HCT116 (cell line): ENCODE measurements around the gene ATP6V1G1. TPM values are rescaled to one million over a fixed set of nuclear protein-coding genes. Genes with fewer than 3 reads are reported as not detected.

Experiments used
- ATAC-seq: fragments of 200-7000 bp; cut with Tn5 transposase; 2 replicates; pipeline ENCODE4 v1.9.1; 2020; ENCODE audit warnings: mild to moderate bottlenecking, moderate library complexity
- BruUV-seq: library from RNA; stranded (reverse); fragments of 400-500 nt; replicated peaks from 2 replicates; lab custom pipeline; 2021; lab: Mats Ljungman, UMichigan
- CTCF ChIA-PET: fragments of 300-600 bp; sonication (Branson Sonifier 250); formaldehyde crosslinking; loops from one replicate; lab custom pipeline; 2021; ENCODE audit warnings: antibody characterized with exemption; lab: Charles Lee
- POLR2A ChIA-PET: fragments of 300-600, 350-600 bp; sonication (Branson Sonifier 250); formaldehyde crosslinking; loops from one replicate; lab custom pipeline; 2021; ENCODE audit warnings: antibody characterized with exemption; lab: Charles Lee
- RAD21 ChIA-PET, 2 experiments: fragments of 300-600 bp; sonication (Branson Sonifier 250); formaldehyde crosslinking; loops; one replicate each; lab custom pipeline; 2023; ENCODE audit warnings: low total read pairs in 2 of 2; ENCODE audit not compliant: uncharacterized antibody in 2 of 2, unreplicated experiment in 2 of 2, low non-redundant PET in 1 of 2; lab: Charles Lee
- DNase-seq: peaks from one replicate; pipeline ENCODE4 v3.0.0-alpha.2; 2010; ENCODE audit warnings: low read depth, low spot score
- H2AFZ ChIP-seq: fragments of 200-600 bp; shearing (Covaris generic), sonication (generic); 2 replicates; pipeline ENCODE4 v1.6.1; 2017; ENCODE audit warnings: low read depth, mixed run types, mixed read lengths, antibody characterized with exemption, low read length; ENCODE audit not compliant: poor library complexity, severe bottlenecking
- H3K27ac ChIP-seq: 2 replicates; pipeline ENCODE4 v1.5.1; 2012; ENCODE audit warnings: low read depth, low read length
- H3K27me3 ChIP-seq: fragments of 200-600 bp; sonication (generic); 2 replicates; pipeline ENCODE4 v1.6.1; 2016; ENCODE audit warnings: mixed run types, low read length, mixed read lengths; ENCODE audit not compliant: insufficient read depth
- H3K36me3 ChIP-seq, 2 experiments: fragments of 200-500 bp in 1 of 2; fragments of 200-600 bp in 1 of 2; sonication (Bioruptor generic) in 1 of 2; sonication (generic) in 1 of 2; 2 replicates each; pipeline versions ENCODE4 v1.5.1 to v1.6.1; 2014 to 2016; ENCODE audit warnings: low read length in 2 of 2, inconsistent platforms in 1 of 2, mixed read lengths in 1 of 2, mixed run types in 1 of 2; ENCODE audit not compliant: insufficient read depth in 2 of 2, control insufficient read depth in 1 of 2
- H3K4me1 ChIP-seq, 2 experiments: fragments of 200-600 bp in 1 of 2; sonication (generic) in 1 of 2; 2 replicates each; pipeline versions ENCODE4 v1.5.1 to v1.6.1; 2012 to 2017; ENCODE audit warnings: low read length in 2 of 2, inconsistent platforms in 1 of 2, mild to moderate bottlenecking in 1 of 2, mixed read lengths in 1 of 2, mixed run types in 1 of 2, moderate library complexity in 1 of 2; ENCODE audit not compliant: insufficient read depth in 2 of 2, control insufficient read depth in 1 of 2
- H3K4me2 ChIP-seq: fragments of 200-600 bp; sonication (generic); 2 replicates; pipeline ENCODE4 v1.6.1; 2017; ENCODE audit warnings: mixed run types, low read length, mixed read lengths
- H3K4me3 ChIP-seq, 2 experiments: fragments of 200-600 bp in 1 of 2; sonication (generic) in 1 of 2; replicated peaks in 1 of 2; 2 replicates each; pipeline ENCODE4 v1.5.1; 2011 to 2016; ENCODE audit warnings: low read length in 2 of 2, control low read depth in 1 of 2, low read depth in 1 of 2, mild to moderate bottlenecking in 1 of 2, mixed read lengths in 1 of 2, mixed run types in 1 of 2
- H3K79me2 ChIP-seq: fragments of 200-600 bp; sonication (generic); 2 replicates; pipeline ENCODE4 v1.6.1; 2017; ENCODE audit warnings: mild to moderate bottlenecking, mixed run types, low read length, moderate library complexity, mixed read lengths; ENCODE audit not compliant: insufficient read depth
- H3K9ac ChIP-seq: fragments of 200-600 bp; sonication (generic); 2 replicates; pipeline ENCODE4 v1.6.1; 2016; ENCODE audit warnings: low read length, mixed read lengths
- H3K9me2 ChIP-seq: fragments of 200-600 bp; sonication (generic), shearing (Covaris generic); 2 replicates; pipeline ENCODE4 v1.6.1; 2017; ENCODE audit warnings: mixed run types, mild to moderate bottlenecking, moderate library complexity; ENCODE audit not compliant: insufficient read depth
- H3K9me3 ChIP-seq, 2 experiments: fragments of 200-500 bp in 1 of 2; fragments of 200-600 bp in 1 of 2; sonication (Bioruptor generic) in 1 of 2; sonication (generic) in 1 of 2; 2 replicates each; pipeline ENCODE4 v1.6.1; 2014 to 2017; ENCODE audit warnings: low read length in 2 of 2, mixed read lengths in 2 of 2, inconsistent platforms in 1 of 2, low read depth in 1 of 2, mild to moderate bottlenecking in 1 of 2, mixed run types in 1 of 2, moderate library complexity in 1 of 2; ENCODE audit not compliant: control insufficient read depth in 1 of 2, insufficient read depth in 1 of 2
- H4K20me1 ChIP-seq: fragments of 200-600 bp; sonication (generic), shearing (Covaris generic); 2 replicates; pipeline ENCODE4 v1.6.1; 2017; ENCODE audit warnings: mixed run types, mild to moderate bottlenecking, moderate library complexity; ENCODE audit not compliant: insufficient read depth
- CBX3 ChIP-seq: IDR thresholded peaks from 2 replicates; pipeline ENCODE4 v1.6.1; 2012; ENCODE audit warnings: low read depth
- EGR1 ChIP-seq: IDR thresholded peaks from 2 replicates; pipeline ENCODE4 v1.6.1; 2012; ENCODE audit warnings: low read depth
- ELF1 ChIP-seq: IDR thresholded peaks from 2 replicates; pipeline ENCODE4 v1.6.1; 2012; ENCODE audit warnings: low read depth, borderline replicate concordance
- EZH2 ChIP-seq: fragments of 200-600 bp; sonication (generic); IDR thresholded peaks from 2 replicates; pipeline ENCODE4 v1.6.1; 2017; ENCODE audit warnings: antibody characterized with exemption, mixed run types
- EZH2phosphoT487 ChIP-seq: fragments of 200-600 bp; IDR thresholded peaks from 2 replicates; pipeline ENCODE4 v1.6.1; 2018; ENCODE audit warnings: antibody characterized with exemption, borderline replicate concordance
- FOSL1 ChIP-seq: IDR thresholded peaks from 2 replicates; pipeline ENCODE4 v1.6.1; 2012; ENCODE audit warnings: low read depth
- POLR2AphosphoS5 ChIP-seq: IDR thresholded peaks from 2 replicates; pipeline ENCODE4 v1.6.1; 2011; ENCODE audit warnings: mild to moderate bottlenecking, low read depth, low read length, moderate library complexity
- RAD21 ChIP-seq: IDR thresholded peaks from 2 replicates; pipeline ENCODE4 v1.6.1; 2012; ENCODE audit warnings: low read depth, mild to moderate bottlenecking
- SIN3A ChIP-seq: IDR thresholded peaks from 2 replicates; pipeline ENCODE4 v1.6.1; 2012; ENCODE audit warnings: low read depth
- TCF7L2 ChIP-seq: IDR thresholded peaks from 2 replicates; pipeline ENCODE4 v1.7.0; 2011; ENCODE audit warnings: borderline replicate concordance, inconsistent platforms; ENCODE audit not compliant: insufficient read depth, insufficient read length; ENCODE audit errors: extremely low read depth
- intact Hi-C: fragments of 100-400 bp; cut with micrococcal nuclease; formaldehyde crosslinking; loops from 2 replicates; pipeline ENCODE4 v1.10.0; 2022
- total RNA-seq: library from RNA; stranded (reverse); gene quantifications from one replicate; pipeline ENCODE4 v1.2.1, GENCODE V29; 2021; ENCODE audit not compliant: unreplicated experiment
- TF ChIP-seq, protein P1 (sequence below): IDR thresholded peaks from 2 replicates; pipeline ENCODE4 v1.6.1; 2011; ENCODE audit warnings: mild to moderate bottlenecking, low read length, moderate library complexity; ENCODE audit not compliant: insufficient replicate concordance; ENCODE audit errors: extremely low read depth
- TF ChIP-seq, protein P2 (sequence below), 3 experiments: fragments of 200-600 bp in 1 of 3; sonication (generic) in 1 of 3; IDR thresholded peaks in 2 of 3; conservative IDR thresholded peaks in 1 of 3; 2 replicates each; pipeline ENCODE4 v1.5.1; 2012 to 2017; ENCODE audit warnings: low read depth in 2 of 3, low read length in 2 of 3, antibody characterized with exemption in 1 of 3, borderline replicate concordance in 1 of 3, control low read depth in 1 of 3, mild to moderate bottlenecking in 1 of 3, mixed read lengths in 1 of 3, mixed run types in 1 of 3, moderate library complexity in 1 of 3; ENCODE audit not compliant: insufficient read depth in 1 of 3
- TF ChIP-seq, protein P3 (sequence below): IDR thresholded peaks from 2 replicates; pipeline ENCODE4 v1.6.1; 2012

Gene ATP6V1G1
- total RNA-seq, 1 experiment from 2014 or later: 72.3 TPM

DNA sequence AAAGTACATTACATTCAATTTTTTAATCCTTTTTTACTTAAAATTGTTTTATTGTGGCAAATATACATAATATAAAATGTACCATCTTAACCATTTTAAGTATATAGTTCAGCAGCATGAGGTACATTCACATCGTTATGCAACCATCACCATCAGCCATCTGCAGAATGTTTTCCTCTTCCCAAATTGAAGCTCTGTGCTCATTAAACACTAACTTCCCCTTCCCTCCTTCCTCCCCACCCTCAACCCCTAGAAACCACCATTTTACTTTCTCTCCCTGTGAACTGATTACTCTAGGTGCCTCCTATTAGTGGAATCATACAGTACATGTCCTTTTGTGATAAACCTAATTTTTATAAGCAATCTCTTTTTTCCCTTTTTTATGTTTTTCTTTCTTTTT is 54.4 kb downstream of the ATP6V1G1 start:
- H3K4me1 ChIP-seq: no peaks in the 10 kb centered on the region
- H3K9ac ChIP-seq: no peak overlapping the region
- ChIA-PET POLR2A (no interaction called here), CTCF (no interaction called here), RAD21 (no interaction called here)
- H3K27me3 ChIP-seq: no peaks in the 10 kb centered on the region
- no peaks in the 10 kb centered on the region for H3K79me2 ChIP-seq
- DNase-seq: no peak
- no peak overlapping the region for H3K4me3 ChIP-seq
- intact Hi-C loops: no loop called here
- no peak overlapping the region for H3K27ac ChIP-seq
- no peaks in the 10 kb centered on the region for H3K9me2 ChIP-seq
- H3K36me3 ChIP-seq: peaks cover 0 to 2% of the 10 kb centered on the region in 2 experiments; a peak in 2 of 4 replicates
- no peaks in the 10 kb centered on the region for H3K9me3 ChIP-seq
- TF ChIP-seq SIN3A (no peak), RAD21 (no peak), TCF7L2 (no peak), POLR2AphosphoS5 (no peak), EGR1 (no peak), FOSL1 (no peak), CBX3 (no peak), EZH2phosphoT487 (no peak), ELF1 (no peak), EZH2 (no peak)
- TF ChIP-seq, protein P1, sequence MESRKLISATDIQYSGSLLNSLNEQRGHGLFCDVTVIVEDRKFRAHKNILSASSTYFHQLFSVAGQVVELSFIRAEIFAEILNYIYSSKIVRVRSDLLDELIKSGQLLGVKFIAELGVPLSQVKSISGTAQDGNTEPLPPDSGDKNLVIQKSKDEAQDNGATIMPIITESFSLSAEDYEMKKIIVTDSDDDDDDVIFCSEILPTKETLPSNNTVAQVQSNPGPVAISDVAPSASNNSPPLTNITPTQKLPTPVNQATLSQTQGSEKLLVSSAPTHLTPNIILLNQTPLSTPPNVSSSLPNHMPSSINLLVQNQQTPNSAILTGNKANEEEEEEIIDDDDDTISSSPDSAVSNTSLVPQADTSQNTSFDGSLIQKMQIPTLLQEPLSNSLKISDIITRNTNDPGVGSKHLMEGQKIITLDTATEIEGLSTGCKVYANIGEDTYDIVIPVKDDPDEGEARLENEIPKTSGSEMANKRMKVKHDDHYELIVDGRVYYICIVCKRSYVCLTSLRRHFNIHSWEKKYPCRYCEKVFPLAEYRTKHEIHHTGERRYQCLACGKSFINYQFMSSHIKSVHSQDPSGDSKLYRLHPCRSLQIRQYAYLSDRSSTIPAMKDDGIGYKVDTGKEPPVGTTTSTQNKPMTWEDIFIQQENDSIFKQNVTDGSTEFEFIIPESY: no peak
- TF ChIP-seq, protein P2, sequence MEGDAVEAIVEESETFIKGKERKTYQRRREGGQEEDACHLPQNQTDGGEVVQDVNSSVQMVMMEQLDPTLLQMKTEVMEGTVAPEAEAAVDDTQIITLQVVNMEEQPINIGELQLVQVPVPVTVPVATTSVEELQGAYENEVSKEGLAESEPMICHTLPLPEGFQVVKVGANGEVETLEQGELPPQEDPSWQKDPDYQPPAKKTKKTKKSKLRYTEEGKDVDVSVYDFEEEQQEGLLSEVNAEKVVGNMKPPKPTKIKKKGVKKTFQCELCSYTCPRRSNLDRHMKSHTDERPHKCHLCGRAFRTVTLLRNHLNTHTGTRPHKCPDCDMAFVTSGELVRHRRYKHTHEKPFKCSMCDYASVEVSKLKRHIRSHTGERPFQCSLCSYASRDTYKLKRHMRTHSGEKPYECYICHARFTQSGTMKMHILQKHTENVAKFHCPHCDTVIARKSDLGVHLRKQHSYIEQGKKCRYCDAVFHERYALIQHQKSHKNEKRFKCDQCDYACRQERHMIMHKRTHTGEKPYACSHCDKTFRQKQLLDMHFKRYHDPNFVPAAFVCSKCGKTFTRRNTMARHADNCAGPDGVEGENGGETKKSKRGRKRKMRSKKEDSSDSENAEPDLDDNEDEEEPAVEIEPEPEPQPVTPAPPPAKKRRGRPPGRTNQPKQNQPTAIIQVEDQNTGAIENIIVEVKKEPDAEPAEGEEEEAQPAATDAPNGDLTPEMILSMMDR (IDR thresholded peaks at IDR 0.05 in 2 of 3, conservative IDR thresholded peaks at IDR 0.05 in 1 of 3; ENCODE audit: borderline replicate concordance in 1 of 3, insufficient read depth in 1 of 3, low read depth in 2 of 3, low read length in 2 of 3): no peak
- TF ChIP-seq, protein P3, sequence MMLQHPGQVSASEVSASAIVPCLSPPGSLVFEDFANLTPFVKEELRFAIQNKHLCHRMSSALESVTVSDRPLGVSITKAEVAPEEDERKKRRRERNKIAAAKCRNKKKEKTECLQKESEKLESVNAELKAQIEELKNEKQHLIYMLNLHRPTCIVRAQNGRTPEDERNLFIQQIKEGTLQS: no peak
- H4K20me1 ChIP-seq: no peaks in the 10 kb centered on the region
- BruUV-seq: no TSS peak
- ATAC-seq: no peak
- H3K4me2 ChIP-seq: no peak overlapping the region
- H2AFZ ChIP-seq: no peak overlapping the region
